ENCODE results near the gene RAD51D. TPM values are rescaled to one million over a fixed set of nuclear protein-coding genes. Genes with fewer than 3 reads are reported as not detected.
"Not testable (repeated sequence)": the region's sequence is repeated elsewhere in the genome, so short reads cannot be mapped to it uniquely, and the experiment has no call there.

RAD51D gene
- total and polyA plus RNA-seq, 4 donors: 3.4 to 6.1 (median 3.7) TPM

GRCh38 chr17:35046740-35047283 is 72.8 kb downstream of the RAD51D start:
- Histone ChIP-seq H3K36me3 (ENCODE audit: control insufficient read depth in 4 of 4, insufficient read depth in 3 of 4, low read depth in 1 of 4, low read length in 3 of 4) (no peaks in the 10 kb centered on the region), H3K4me1 (ENCODE audit: control insufficient read depth in 4 of 4, insufficient read depth in 4 of 4, low read length in 3 of 4) (peaks cover 11 to 36% (median 31%) of the 10 kb centered on the region in 4 donors), H3K27ac (ENCODE audit: low read depth in 1 of 2, low read length in 2 of 2) (peak overlapping the region in 1 of 2 donors; percentile 14), H3K27me3 (ENCODE audit: control insufficient read depth in 4 of 4, insufficient read depth in 4 of 4, low read length in 3 of 4) (no peaks in the 10 kb centered on the region), H3K4me3 (ENCODE audit: low read depth in 1 of 3, low read length in 3 of 3) (no peak overlapping the region), H3K9ac (ENCODE audit: low read depth in 1 of 2, low read length in 2 of 2) (peak overlapping the region in 1 of 2 donors; percentile 39), H3K9me3 (ENCODE audit: control insufficient read depth in 4 of 4, low read length in 3 of 4) (no peaks in the 10 kb centered on the region)
- no peak for DNase-seq (ENCODE audit: low spot score)
- 39% methylated on average over 5 of the region's 5 CpGs for WGBS
- TF ChIP-seq JUND (IDR thresholded peaks at IDR 0.05) (no peak), SP1 (IDR thresholded peaks at IDR 0.05) (peak; percentile 9)

DNA sequence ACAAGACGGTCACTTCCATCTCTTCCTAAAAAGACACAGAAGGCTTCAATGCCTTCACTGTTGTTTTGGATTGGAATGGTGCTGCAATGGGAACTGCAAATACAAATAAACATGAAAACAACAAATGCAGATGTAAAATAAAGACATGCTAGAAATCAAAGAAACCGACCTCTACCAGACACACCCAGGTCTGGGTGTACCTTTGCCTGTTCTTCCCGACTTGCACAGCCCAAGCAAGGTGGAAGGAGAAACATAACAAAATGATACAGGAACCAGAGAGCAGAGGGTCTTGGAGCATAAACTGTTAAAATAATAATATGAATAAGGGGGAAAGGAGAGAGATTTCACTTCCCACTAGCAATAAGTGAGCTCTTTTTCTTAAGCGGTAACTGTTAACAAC is 73.4 kb downstream of the RAD51D start:
- H3K4me1 ChIP-seq (ENCODE audit: control insufficient read depth in 4 of 4, insufficient read depth in 4 of 4, low read length in 3 of 4): peaks cover 8 to 31% (median 25%) of the 10 kb centered on the region in 4 donors
- H3K9ac ChIP-seq (ENCODE audit: low read depth in 1 of 2, low read length in 2 of 2): peak overlapping the region in 1 of 2 donors; percentile 39
- H3K9me3 ChIP-seq (ENCODE audit: control insufficient read depth in 4 of 4, low read length in 3 of 4): no peaks in the 10 kb centered on the region
- TF ChIP-seq SP1 (IDR thresholded peaks at IDR 0.05): no peak
- TF ChIP-seq RXRA (IDR thresholded peaks at IDR 0.05): no peak
- TF ChIP-seq EGR1 (IDR thresholded peaks at IDR 0.05; ENCODE audit: low read depth in 2 of 2): no peak
- TF ChIP-seq FOXA2 (IDR thresholded peaks at IDR 0.05): no peak
- no peak for TF ChIP-seq NR2F2 (IDR thresholded peaks at IDR 0.05)
- H3K36me3 ChIP-seq (ENCODE audit: control insufficient read depth in 4 of 4, insufficient read depth in 3 of 4, low read depth in 1 of 4, low read length in 3 of 4): no peaks in the 10 kb centered on the region
- H3K27me3 ChIP-seq (ENCODE audit: control insufficient read depth in 4 of 4, insufficient read depth in 4 of 4, low read length in 3 of 4): no peaks in the 10 kb centered on the region
- no peak overlapping the region for H3K4me3 ChIP-seq (ENCODE audit: low read depth in 1 of 3, low read length in 3 of 3)
- no peak for DNase-seq (ENCODE audit: low spot score)
- no peak overlapping the region for H3K27ac ChIP-seq (ENCODE audit: low read depth in 1 of 2, low read length in 2 of 2)
- WGBS: 74% methylated on average over 4 of the region's 4 CpGs

DNA sequence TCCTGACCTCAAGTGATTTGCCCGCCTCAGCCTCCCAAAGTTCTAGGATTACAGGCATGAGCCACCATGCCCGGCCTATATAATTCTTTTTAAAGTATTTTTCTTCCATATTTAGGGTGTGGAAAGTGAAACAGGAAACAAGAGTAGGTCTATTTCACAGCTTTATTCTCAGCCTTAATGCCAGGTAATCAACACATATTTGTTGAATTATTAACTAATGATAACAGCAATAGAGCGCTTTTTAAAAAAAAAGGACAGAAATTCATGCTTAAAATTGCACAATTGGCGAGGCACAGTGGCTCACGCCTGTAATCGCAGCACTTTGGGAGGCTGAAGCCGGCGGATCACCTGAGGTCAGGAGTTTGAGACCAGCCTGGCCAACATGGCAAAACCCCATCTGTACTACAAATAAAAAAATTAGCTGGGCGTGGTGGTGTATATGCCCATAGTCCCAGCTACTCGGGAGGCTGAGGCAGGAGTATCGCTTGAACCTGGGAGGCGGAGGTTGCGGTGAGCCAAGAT is 74.1 kb downstream of the RAD51D start:
- H3K4me3 ChIP-seq (ENCODE audit: low read depth in 1 of 3, low read length in 3 of 3); H3K9ac ChIP-seq (ENCODE audit: low read depth in 1 of 2, low read length in 2 of 2); H3K36me3 ChIP-seq (ENCODE audit: control insufficient read depth in 4 of 4, insufficient read depth in 3 of 4, low read depth in 1 of 4, low read length in 3 of 4); H3K27ac ChIP-seq (ENCODE audit: low read depth in 1 of 2, low read length in 2 of 2); DNase-seq (ENCODE audit: low spot score); H3K27me3 ChIP-seq (ENCODE audit: control insufficient read depth in 4 of 4, insufficient read depth in 4 of 4, low read length in 3 of 4); H3K9me3 ChIP-seq (ENCODE audit: control insufficient read depth in 4 of 4, low read length in 3 of 4): not testable (repeated sequence)
- WGBS: 67% methylated on average over 13 of the region's 13 CpGs
- TF ChIP-seq RAD21 (IDR thresholded peaks at IDR 0.05): peak in 1 of 2 donors; percentile 6
- H3K4me1 ChIP-seq (ENCODE audit: control insufficient read depth in 4 of 4, insufficient read depth in 4 of 4, low read length in 3 of 4): peaks cover 6 to 24% (median 19%) of the 10 kb centered on the region in 4 donors

DNA sequence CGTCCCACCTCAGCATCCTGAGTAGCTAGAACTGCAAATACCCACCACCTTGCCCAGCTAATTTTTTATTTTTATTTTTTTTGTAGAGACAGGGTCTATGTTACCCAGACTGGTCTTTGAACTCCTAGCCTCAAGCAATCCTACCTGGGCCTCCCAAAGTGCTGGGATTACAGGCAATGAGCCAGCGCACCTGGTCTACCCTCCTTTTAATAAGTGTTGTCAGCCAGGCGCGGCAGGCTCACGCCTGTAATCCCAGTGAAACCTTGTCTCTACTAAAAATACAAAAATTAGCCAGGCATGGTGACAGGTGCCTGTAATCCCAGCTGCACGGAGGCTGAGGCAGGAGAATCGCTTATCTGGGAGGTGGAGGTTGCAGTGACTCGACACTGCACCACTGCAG is 75.5 kb downstream of the RAD51D start:
- WGBS: 86% methylated on average over 8 of the region's 8 CpGs
- Histone ChIP-seq H3K27ac (ENCODE audit: low read depth in 1 of 2, low read length in 2 of 2) (no peak overlapping the region), H3K4me1 (ENCODE audit: control insufficient read depth in 4 of 4, insufficient read depth in 4 of 4, low read length in 3 of 4) (peaks cover 0 to 24% (median 15%) of the 10 kb centered on the region in 4 donors), H3K9ac (ENCODE audit: low read depth in 1 of 2, low read length in 2 of 2) (no peak overlapping the region), H3K27me3 (ENCODE audit: control insufficient read depth in 4 of 4, insufficient read depth in 4 of 4, low read length in 3 of 4) (no peaks in the 10 kb centered on the region), H3K36me3 (ENCODE audit: control insufficient read depth in 4 of 4, insufficient read depth in 3 of 4, low read depth in 1 of 4, low read length in 3 of 4) (no peaks in the 10 kb centered on the region), H3K4me3 (ENCODE audit: low read depth in 1 of 3, low read length in 3 of 3) (no peak overlapping the region), H3K9me3 (ENCODE audit: control insufficient read depth in 4 of 4, low read length in 3 of 4) (no peaks in the 10 kb centered on the region)
- DNase-seq (ENCODE audit: low spot score): no peak
- no peak for TF ChIP-seq NR2F2 (IDR thresholded peaks at IDR 0.05)
- TF ChIP-seq TAF1 (conservative IDR thresholded peaks at IDR 0.05): no peak
- TF ChIP-seq RAD21 (IDR thresholded peaks at IDR 0.05): no peak
- no peak for TF ChIP-seq REST (IDR thresholded peaks at IDR 0.05)
- no peak for TF ChIP-seq HNF4A (conservative IDR thresholded peaks at IDR 0.05)
- TF ChIP-seq HNF4G (IDR thresholded peaks at IDR 0.05): no peak
- no peak for TF ChIP-seq FOXA1 (IDR thresholded peaks at IDR 0.05)
- no peak for TF ChIP-seq YY1 (IDR thresholded peaks at IDR 0.05)
- TF ChIP-seq EGR1 (IDR thresholded peaks at IDR 0.05; ENCODE audit: low read depth in 2 of 2): no peak
- TF ChIP-seq, protein P1, sequence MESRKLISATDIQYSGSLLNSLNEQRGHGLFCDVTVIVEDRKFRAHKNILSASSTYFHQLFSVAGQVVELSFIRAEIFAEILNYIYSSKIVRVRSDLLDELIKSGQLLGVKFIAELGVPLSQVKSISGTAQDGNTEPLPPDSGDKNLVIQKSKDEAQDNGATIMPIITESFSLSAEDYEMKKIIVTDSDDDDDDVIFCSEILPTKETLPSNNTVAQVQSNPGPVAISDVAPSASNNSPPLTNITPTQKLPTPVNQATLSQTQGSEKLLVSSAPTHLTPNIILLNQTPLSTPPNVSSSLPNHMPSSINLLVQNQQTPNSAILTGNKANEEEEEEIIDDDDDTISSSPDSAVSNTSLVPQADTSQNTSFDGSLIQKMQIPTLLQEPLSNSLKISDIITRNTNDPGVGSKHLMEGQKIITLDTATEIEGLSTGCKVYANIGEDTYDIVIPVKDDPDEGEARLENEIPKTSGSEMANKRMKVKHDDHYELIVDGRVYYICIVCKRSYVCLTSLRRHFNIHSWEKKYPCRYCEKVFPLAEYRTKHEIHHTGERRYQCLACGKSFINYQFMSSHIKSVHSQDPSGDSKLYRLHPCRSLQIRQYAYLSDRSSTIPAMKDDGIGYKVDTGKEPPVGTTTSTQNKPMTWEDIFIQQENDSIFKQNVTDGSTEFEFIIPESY (IDR thresholded peaks at IDR 0.05): no peak
- TF ChIP-seq RXRA (IDR thresholded peaks at IDR 0.05): no peak
- TF ChIP-seq CTCF (IDR thresholded peaks at IDR 0.05; ENCODE audit: low read depth, low read length, missing input control): no peak
- no peak for TF ChIP-seq FOXA2 (IDR thresholded peaks at IDR 0.05)
- no peak for TF ChIP-seq ATF3 (IDR thresholded peaks at IDR 0.05)
- TF ChIP-seq JUND (IDR thresholded peaks at IDR 0.05): no peak

Measured in liver (tissue), 9 donors.